Activated CD8-positive, alpha-beta memory T cell treated with anti-CD3 and anti-CD28 coated beads for 48 hours (primary cell): ENCODE data around the gene INSRR.
A peak's percentile ranks its signal among the peaks of the same experiment; 100 is the strongest.

ENCODE experiments used
- DNase-seq, 3 experiments: peaks; one replicate each; pipeline ENCODE4 v3.0.0-alpha.2; 2020; ENCODE audit warnings: low read depth in 2 of 3, low spot score in 2 of 3

The INSRR gene

DNA sequence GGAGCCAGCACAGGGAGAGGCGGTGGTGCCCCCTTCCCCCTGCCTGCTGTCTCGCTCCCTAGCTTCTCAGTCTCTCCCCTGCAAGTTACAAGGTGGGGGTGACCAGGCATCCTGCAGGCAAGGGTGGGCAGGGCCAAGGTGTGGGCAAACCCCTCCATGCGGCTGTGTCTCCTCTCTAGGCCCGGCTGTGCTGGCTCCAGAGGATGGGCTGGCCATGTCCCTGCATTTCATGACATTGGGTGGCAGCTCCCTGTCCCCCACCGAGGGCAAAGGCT lies 16.4 kb upstream of the INSRR start:
- no peak for DNase-seq

DNA sequence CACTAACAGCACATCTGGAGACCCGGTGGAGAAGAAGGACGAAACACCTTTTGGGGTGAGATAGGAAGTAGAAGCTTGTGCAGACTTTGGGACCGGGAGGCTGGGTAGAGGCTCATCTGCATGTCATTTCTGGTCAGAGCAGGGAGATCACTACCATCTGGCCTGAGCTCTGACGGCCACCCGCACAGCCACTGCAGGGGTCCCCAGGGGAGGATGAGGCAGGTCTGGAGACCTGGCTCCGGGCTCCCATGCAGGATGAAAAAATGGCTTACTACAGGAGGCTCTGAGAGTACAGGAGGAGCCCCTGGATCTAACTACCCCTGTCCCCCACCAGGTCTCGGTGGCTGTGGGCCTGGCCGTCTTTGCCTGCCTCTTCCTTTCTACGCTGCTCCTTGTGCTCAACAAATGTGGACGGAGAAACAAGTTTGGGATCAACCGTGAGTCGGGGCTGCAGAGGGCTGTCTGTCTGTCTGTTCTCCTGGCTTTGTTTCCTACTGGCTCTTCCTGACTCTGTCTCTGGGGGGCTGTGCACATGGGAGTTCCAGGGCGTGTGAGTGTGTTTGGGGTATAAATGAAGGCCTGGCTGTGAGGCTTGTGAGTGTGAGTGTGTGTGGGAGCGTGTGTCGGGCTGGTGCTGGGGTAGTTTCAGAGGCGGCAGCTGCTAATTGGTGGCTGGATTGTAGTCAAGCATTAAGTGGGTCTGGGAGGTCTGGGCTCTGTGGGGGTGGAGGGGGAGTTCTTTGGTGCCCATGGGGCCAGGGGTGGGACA lies 15.8 kb upstream of the INSRR start:
- DNase-seq: no peak

DNA sequence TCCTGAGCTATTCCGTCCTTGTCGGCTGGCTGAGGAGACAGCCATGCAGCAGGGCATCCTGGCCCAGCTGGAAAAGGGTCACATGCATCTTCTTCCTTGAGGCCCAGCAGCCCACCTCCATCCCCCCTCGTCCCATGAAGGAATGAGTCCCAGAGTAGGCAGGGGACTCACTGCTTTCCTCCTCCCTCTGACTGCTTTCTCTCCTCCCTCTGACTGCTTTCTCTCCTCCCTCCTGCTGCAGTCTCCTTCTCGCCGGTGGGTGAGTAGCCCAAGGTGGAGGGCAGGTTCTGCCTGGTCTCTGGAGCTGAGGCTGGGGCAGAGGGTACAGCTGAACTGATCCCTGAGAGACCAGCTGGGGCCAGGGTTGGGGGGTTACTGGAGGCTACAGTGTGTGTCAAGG lies 15.2 kb upstream of the INSRR start:
- DNase-seq: no peak

DNA sequence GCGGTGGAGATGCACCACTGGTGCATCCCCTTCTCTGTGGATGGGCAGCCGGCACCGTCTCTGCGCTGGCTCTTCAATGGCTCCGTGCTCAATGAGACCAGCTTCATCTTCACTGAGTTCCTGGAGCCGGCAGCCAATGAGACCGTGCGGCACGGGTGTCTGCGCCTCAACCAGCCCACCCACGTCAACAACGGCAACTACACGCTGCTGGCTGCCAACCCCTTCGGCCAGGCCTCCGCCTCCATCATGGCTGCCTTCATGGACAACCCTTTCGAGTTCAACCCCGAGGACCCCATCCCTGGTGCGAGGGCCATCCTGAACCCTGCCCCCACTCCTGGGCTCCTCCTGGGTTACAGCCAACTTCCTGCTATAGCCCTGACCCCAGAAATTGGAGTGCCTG lies 14.7 kb upstream of the INSRR start:
- no peak for DNase-seq

DNA sequence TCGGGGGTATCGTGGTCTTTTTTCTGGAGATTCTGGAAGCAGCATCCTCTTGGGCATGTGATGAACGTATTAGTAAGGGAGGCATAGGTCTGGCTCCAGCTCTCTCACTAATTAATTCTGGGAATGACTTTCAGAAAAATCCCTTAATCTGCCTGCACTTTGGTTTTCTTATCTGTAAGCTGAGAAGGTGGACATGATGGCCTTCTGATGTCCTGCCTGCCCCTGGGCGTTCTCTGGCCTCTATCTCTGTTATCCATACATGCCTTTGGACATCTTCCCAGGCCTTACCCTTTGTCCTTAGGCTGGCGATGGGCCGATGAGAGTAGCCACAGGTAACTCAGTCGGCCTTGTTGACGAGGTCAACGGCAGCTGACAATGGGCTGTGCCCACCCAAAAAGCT lies 10.5 kb upstream of the INSRR start:
- DNase-seq: no peak

DNA sequence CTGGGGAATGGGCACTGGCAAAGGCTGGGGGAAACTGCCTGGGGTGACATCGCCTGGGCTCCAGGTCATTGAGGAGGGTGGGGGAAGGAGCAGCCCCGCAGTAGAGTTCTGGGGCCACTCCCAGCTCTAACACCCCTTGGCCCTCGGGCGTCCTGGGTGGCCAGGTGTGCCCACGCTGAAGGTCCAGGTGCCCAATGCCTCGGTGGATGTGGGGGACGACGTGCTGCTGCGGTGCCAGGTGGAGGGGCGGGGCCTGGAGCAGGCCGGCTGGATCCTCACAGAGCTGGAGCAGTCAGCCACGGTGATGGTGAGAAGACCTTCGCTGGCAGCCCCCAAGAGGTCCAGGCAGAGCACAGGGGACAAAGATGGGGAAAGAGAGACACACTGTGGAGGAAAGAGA lies 9.4 kb upstream of the INSRR start:
- no peak for DNase-seq

DNA sequence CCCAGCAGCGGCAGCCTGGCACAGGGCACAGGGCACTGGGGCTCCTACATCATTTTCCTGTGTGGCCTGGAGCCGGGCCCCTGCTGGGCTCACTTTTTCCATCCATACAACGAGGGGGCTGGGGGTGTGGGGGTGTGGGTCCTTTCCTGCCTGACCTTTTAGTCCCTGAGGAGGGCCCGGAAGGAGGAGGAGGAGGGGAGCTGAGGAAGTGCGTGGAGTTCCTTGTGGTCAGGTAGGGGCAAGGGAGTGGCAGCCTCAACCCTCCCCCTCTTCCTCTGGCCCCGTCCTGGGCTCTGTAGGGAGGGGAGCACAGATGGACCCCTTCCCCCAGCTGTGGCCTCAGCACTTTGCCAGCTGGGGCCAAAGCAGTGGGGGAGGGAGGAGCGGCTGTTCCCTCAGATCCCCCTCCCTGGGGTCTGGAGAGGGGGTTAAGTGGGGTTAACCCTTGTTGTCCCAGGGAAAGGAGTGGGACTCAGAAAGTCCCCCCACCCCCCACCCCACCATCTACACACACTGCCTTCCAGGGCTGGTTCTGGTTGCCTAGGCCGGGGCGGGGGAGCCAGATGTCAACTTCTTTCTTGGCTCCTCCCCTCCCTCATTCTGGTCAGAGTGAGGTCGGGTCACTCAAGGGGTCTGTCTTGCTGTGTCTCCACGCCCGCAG lies 7.5 kb upstream of the INSRR start:
- no peak for DNase-seq

DNA sequence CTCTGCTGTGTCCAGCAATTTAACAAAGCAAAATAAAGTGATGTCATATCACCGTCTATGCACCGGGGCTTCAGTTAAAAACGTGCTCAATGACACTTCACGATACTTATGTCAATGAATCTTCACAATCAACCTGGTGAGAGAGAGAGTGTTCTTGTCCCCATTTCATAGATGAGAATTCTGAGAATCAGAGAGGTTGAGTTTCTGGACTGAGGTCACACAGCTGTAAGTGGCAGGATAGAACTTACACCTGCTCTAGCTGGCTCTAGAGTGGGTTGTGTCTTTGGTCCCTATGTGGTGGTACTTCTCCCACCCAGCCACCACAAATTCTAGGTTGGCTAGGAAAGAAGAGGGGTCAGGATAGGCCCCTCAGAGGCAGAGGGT lies 6.9 kb upstream of the INSRR start:
- no peak for DNase-seq

DNA sequence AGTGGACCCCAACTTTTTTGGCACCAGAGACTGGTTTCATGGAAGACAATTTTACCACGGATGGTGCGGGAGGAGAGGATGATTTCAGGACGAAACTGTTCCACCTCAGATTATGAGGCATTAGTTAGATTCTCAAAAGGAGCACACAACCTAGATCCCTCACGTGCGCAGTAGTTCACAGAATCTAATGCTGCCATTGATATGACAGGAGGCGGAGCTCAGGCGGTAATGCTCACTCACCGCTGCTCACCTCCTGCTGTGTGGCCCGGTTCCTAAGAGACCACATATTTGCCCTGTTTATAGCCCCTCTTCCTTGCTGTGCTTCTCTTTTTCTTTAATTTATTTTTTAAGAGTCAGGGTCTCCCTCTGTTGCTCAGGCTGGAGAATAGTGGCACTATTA lies 6.3 kb upstream of the INSRR start:
- no peak for DNase-seq

DNA sequence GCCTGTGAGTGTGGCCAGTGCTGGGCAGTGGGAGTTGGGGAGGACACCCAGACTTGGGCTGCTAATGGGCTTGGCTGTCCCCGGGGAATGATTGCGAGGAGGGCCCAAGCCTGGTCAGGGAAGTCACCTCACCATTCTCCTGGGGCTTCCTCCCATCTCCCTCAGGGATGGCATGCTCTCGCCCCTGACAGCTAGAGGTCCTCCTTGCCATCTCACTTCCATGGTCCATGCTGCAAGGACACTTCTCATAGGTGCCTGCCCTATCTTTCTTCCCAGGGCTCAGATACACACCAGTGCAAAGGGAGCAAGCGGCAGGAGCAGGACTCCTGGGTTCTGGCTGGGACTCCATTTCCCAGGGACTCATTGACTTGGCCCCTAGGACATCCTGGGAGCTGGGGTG lies 5.9 kb upstream of the INSRR start:
- no peak for DNase-seq

DNA sequence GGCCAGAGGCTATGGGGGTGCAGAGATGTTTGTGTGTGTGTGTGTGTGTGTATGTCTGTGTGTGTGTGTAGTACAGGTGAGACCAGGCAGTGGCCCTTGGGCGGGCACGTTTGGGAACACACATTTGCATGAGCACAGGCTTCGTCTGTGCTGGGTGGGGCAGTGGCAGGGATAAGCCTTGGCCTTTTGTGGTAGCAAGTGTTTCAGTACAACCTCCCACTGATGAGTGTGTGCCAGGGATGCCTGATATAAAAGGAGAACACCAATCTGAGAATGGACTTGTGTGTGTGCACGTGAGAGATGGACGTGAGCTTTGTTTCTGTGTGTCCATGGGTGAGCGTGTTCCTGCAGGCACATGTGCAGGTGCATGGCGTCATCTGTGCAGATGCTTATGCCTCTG lies 4.7 kb upstream of the INSRR start:
- DNase-seq: no peak

DNA sequence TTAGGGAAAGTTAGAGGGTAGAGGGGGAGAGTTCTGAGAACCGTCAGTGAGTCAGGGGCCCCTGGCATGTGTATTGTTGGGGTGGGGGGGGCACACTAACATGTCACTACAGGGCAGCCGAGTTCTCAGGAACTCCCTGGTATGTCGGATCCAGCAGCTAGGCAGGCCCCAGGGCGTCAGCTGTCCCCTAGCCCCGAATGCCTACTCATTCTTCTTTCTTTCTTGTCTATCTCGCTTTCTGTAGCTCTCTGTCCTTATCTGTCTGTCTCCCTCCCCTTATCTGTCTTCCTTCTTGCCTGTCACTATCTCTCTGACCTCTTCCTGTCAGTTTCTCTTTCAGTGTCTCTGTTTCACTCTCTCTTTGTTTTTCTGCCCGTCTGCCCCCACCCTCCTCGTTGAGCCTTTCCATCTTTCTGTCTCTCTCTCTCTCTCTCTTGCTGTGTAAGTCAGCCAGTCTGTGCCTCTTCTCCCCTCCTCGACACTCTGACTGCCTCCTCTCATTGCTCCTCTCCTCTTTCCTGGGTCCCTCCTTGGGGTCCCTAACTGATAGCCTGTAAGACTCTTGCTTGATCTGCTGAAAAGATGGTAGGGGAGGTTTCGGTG lies 4.2 kb upstream of the INSRR start:
- no peak for DNase-seq

DNA sequence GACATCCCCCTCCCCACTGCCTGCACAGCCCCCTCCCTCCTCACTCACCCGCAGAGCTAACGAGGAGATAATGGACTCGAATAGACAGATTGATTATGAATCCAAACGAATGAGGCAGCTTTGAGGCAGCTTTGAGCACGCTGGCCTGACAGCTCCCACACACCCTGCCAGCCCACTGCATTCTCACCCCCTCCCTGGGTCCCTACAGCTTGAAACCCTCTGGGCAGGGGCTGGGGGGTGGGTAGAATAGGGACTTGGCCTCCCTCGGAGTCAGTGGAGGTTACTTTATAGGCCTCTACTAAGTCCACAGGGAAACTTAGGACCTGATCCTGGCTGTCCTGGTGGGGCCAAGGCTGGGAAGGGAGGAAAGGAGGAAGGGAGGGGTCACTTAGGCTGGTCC lies 3.7 kb upstream of the INSRR start:
- no peak for DNase-seq

DNA sequence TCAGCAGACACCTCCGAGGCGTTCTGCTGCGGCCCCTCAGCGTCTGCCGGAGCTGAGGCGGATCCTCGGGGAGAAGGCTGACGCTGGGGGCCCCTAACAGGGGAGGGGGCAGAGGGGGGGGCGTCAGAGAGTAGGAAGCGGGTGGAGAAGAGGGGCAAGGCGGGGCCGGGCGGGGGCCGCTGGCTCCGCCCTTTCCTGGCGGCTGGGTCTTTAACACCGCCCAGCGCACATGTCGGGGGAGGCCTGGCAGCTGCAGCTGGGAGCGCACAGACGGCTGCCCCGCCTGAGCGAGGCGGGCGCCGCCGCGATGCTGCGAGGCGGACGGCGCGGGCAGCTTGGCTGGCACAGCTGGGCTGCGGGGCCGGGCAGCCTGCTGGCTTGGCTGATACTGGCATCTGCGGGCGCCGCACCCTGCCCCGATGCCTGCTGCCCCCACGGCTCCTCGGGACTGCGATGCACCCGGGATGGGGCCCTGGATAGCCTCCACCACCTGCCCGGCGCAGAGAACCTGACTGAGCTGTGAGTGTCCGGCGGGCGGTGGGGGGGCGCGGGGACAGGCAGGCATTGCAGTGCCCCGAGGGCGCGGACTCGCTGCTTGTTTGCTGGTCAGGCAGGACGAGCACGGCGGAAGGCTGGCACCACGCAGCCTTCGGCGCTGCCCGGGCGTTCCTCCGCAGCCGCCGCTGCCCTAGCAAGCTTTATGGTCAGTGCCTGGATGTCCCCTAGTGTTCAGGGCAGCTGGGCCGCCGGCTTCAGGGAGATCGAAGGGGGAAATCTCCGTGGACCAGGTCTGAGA lies 1.9 kb upstream of the INSRR start, which contains the start of gene NTRK1:
Gene NTRK1 (plus strand): TSS at position 238 of the 796 bp plus-strand sequence. CDS start 70 bp downstream, at position 308.
- no peak for DNase-seq

DNA sequence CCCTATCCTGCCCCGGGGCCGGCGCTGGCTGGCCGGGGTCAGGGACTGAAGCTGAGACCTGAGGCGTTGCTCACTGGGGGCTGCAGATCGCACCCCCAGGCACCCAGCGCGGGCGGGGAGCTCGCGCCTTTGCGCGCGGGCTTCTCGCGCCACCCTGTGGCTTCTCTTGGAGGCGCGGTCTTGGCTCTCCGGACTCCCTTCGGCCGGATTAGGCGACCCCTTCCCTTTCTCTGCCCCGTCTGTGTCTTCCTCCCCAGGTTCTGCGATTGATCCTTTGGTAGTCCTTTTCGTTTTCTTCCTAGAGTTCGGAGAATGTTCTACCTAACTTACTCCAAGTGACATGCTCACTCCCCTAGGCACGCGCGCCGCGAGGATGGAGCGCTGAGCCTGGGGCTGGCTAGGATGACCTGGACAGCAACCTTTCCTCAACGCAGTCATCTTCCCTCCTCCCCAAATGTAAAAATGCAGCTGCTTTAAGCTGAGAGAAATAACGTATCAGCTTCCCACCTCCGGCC lies 1.3 kb upstream of the INSRR start:
- DNase-seq: peak in 1 of 3 experiments; percentile 54

DNA sequence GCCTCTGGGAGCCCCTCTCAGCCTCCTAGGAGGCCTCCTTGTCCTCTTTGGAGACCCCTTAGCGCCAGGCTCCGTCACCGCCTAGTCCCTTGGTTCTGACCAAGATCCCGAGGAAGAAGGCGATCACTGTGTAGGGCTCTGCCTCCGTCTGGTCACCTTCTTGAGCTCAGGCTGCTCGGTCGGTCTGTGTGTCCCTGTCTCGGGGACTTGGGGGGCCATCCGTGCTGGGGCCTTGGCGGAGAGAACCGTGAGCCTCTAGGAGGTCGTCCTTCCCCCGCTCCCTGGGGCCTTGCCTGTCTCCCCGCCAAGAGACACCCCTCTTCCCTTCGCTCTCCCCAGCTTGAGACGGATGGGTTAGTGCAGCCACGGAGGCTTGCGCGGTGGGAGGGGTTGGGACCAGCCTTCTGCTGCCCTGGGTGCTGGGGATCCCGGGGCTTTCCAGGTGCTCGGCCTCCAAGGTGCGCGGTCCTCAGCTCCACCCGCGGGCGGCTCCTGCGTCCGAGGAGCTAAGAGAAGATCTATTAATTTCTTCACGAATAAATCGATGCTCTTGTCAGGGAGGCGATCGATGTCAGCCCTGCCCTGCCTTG lies 701 bp upstream of the INSRR start:
- no peak for DNase-seq

DNA sequence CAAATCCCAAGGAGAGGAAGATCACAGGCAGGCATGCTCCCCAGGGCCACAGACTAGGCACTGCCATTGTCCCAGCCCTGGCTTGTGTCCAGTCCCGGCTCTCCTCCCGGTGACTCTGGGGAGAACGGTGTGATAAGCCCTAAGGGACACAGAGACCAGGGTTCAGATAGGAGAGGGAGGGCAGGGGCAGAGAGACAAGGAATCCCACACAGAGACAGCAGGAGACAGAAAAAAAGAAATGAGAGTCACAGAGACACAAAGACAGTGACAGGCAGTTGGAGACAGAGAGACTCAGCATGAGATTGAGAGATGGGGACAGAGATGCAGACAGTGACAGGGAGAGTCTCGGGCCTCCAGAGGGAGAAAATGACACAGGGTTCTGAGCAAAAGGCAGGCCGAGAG lies 361 bp downstream of the INSRR start:
- no peak for DNase-seq

DNA sequence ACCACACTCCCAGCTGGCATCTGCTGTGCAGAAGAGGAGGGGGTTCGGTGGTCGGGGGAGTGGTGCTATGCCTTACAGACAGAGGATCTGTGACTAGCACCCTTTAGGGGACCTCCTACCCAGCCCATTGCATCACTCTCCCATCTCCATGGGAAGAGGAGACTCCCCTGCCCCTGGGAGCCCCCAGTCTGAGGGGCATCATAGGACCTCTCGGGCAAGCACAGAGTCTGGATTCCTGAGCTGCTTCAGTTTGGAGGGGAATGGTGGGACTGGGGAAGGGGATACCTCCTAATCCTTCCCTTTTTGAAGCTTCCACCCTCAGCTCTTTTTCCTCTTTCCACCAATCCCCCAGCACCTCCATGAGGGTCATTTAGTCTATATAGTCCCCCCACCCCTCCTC lies 1.4 kb downstream of the INSRR start:
- no peak for DNase-seq

DNA sequence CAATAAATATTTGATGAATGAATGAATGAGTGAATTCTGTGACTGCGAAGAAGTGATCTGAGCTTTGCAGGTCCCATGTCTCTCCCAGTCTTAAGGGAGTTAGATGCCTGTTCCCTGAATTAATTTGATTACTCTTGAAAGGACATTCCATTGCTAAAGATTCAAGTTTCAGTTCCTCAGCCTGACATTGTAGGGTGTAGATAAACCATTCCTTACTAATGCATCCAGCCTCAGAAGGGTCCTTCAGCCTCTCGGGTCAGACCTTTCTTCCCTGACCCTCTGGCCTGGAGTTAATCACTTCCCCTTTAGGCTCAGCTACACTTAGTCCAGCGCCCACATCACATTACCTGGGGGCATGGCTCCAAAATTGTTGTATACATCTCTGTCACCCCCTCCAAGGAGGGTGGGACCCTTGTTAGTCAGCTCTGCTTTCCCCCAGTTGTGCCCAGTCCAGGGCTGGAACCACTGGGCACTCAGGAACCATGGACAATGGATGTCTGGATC lies 2.6 kb downstream of the INSRR start:
- DNase-seq: no peak

DNA sequence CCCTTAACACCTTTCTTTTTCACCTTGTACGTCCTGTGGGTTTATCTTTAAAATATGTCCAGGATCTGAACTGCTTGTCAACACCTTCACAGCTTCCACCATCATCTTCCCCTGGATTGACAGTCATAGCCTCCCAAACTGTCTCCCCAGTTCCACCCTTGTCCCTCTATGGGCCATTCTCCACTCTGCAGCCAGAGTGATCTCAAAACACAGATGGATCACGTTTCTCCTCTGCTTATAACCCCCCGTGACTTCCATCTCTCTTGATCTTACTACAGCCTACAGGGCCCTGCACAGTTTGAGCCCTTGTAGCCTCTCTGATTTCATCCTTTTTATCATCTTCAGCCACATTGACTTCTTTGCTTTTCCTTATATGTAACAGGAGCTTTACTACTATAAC lies 4.3 kb downstream of the INSRR start:
- no peak for DNase-seq

DNA sequence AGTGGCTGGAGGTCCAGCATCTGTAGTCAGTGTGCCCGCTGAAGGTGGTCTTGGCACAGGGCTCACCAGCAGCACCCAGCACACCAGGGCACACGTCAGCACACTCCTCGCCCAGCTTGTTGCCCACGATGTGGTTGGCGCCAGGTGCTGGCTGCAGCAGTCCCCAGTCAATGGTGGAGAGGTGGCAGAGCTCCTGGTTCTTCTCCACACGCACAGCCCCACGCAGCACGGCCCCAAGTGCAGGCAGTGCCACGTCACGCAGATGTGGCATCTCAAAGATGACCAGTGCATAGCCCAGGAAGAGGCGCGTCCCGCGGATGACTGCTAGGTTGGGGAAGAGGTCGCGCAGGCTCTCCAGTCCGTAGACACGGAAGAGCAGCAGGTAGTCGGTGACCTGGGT lies 5.2 kb downstream of the INSRR start:
- no peak for DNase-seq
